H9 (cell line): Measurements from ENCODE around the gene ARHGAP8. TPM values are rescaled to one million over a fixed set of nuclear protein-coding genes. Genes with fewer than 3 reads are reported as not detected.

Experiments used
- DNase-seq: peaks from one replicate; pipeline ENCODE4 v3.0.0-alpha.2; 2017
- H2AFZ ChIP-seq: one replicate; pipeline ENCODE4 v1.6.1; 2013; ENCODE audit warnings: mild to moderate bottlenecking, low read length, control low read depth, moderate library complexity
- H2AK5ac ChIP-seq: 2 replicates; pipeline ENCODE4 v1.6.1; 2013; ENCODE audit warnings: low read length, control low read depth, mixed read lengths; ENCODE audit not compliant: insufficient read length
- H2BK120ac ChIP-seq: one replicate; pipeline ENCODE4 v1.6.1; 2013; ENCODE audit warnings: low read depth, mild to moderate bottlenecking, low read length, control low read depth, inconsistent platforms; ENCODE audit not compliant: poor library complexity, severe bottlenecking
- H2BK12ac ChIP-seq: 2 replicates; pipeline ENCODE4 v1.6.1; 2013; ENCODE audit warnings: low read length, control low read depth, mixed read lengths, low read depth; ENCODE audit not compliant: insufficient read length
- H2BK15ac ChIP-seq: 2 replicates; pipeline ENCODE4 v1.6.1; 2013; ENCODE audit warnings: low read depth, low read length, control low read depth
- H2BK20ac ChIP-seq: one replicate; pipeline ENCODE4 v1.6.1; 2013; ENCODE audit warnings: low read depth, mild to moderate bottlenecking, low read length, control low read depth, inconsistent platforms; ENCODE audit not compliant: poor library complexity, severe bottlenecking
- H2BK5ac ChIP-seq: 2 replicates; pipeline ENCODE4 v1.6.1; 2013; ENCODE audit warnings: low read length, control low read depth, mixed read lengths; ENCODE audit not compliant: insufficient read length
- H3K14ac ChIP-seq: 2 replicates; pipeline ENCODE4 v1.6.1; 2013; ENCODE audit warnings: low read length, control low read depth; ENCODE audit not compliant: insufficient read depth
- H3K18ac ChIP-seq: 2 replicates; pipeline ENCODE4 v1.6.1; 2013; ENCODE audit warnings: low read depth, mild to moderate bottlenecking, mixed read lengths, low read length, control low read depth; ENCODE audit not compliant: insufficient read length
- H3K23ac ChIP-seq: 2 replicates; pipeline ENCODE4 v1.6.1; 2013; ENCODE audit warnings: low read length, control low read depth, mixed read lengths, low read depth; ENCODE audit not compliant: insufficient read length
- H3K23me2 ChIP-seq: 2 replicates; pipeline ENCODE4 v1.6.1; 2013; ENCODE audit warnings: low read depth, mild to moderate bottlenecking, mixed read lengths, low read length, control low read depth; ENCODE audit not compliant: insufficient read length, poor library complexity, severe bottlenecking
- H3K27ac ChIP-seq: 2 replicates; pipeline ENCODE4 v1.5.1; 2013; ENCODE audit warnings: low read length, control low read depth, mixed read lengths, low read depth; ENCODE audit not compliant: insufficient read length
- H3K27me3 ChIP-seq: 2 replicates; pipeline ENCODE4 v1.6.1; 2013; ENCODE audit warnings: low read length, control low read depth, inconsistent platforms; ENCODE audit not compliant: insufficient read depth
- H3K4ac ChIP-seq: 2 replicates; pipeline ENCODE4 v1.6.1; 2013; ENCODE audit warnings: low read depth, mild to moderate bottlenecking, control low read depth, inconsistent platforms, low read length, moderate library complexity
- H3K4me1 ChIP-seq: 2 replicates; pipeline ENCODE4 v1.6.1; 2013; ENCODE audit warnings: low read length, control low read depth, inconsistent platforms; ENCODE audit not compliant: insufficient read depth
- H3K4me2 ChIP-seq: 2 replicates; pipeline ENCODE4 v1.6.1; 2013; ENCODE audit warnings: low read length, control low read depth, mixed read lengths; ENCODE audit not compliant: insufficient read length, insufficient read depth
- H3K56ac ChIP-seq: 2 replicates; pipeline ENCODE4 v1.6.1; 2013; ENCODE audit warnings: low read depth, mild to moderate bottlenecking, mixed read lengths, low read length, control low read depth; ENCODE audit not compliant: insufficient read length
- H3K79me1 ChIP-seq: 2 replicates; pipeline ENCODE4 v1.6.1; 2013; ENCODE audit warnings: low read depth, mild to moderate bottlenecking, moderate library complexity, low read length, control low read depth, inconsistent platforms; ENCODE audit not compliant: insufficient read depth, poor library complexity, severe bottlenecking
- H3K79me2 ChIP-seq: 2 replicates; pipeline ENCODE4 v1.6.1; 2013; ENCODE audit warnings: low read length, control low read depth, inconsistent platforms; ENCODE audit not compliant: insufficient read depth
- H3K9ac ChIP-seq: 2 replicates; pipeline ENCODE4 v1.6.1; 2013; ENCODE audit warnings: low read length, control low read depth, mixed read lengths; ENCODE audit not compliant: insufficient read length; ENCODE audit errors: extremely low read depth
- H3K9me3 ChIP-seq: one replicate; pipeline ENCODE4 v1.6.1; 2013; ENCODE audit warnings: low read depth, low read length, inconsistent platforms; ENCODE audit not compliant: control insufficient read depth
- H3T11ph ChIP-seq: one replicate; pipeline ENCODE4 v1.6.1; 2013; ENCODE audit warnings: mild to moderate bottlenecking, low read length, control low read depth, inconsistent platforms
- H4K20me1 ChIP-seq: one replicate; pipeline ENCODE4 v1.6.1; 2013; ENCODE audit not compliant: control insufficient read depth, insufficient read length, insufficient read depth
- H4K5ac ChIP-seq: 2 replicates; pipeline ENCODE4 v1.6.1; 2013; ENCODE audit warnings: low read depth, mild to moderate bottlenecking, mixed read lengths, low read length, control low read depth; ENCODE audit not compliant: insufficient read length
- H4K8ac ChIP-seq: replicated peaks from 2 replicates; pipeline ENCODE4 v1.6.1; 2013; ENCODE audit warnings: low read length, control low read depth, mixed read lengths, low read depth; ENCODE audit not compliant: insufficient read length
- H4K91ac ChIP-seq: 2 replicates; pipeline ENCODE4 v1.6.1; 2013; ENCODE audit warnings: low read depth, mild to moderate bottlenecking, moderate library complexity, mixed read lengths, low read length, control low read depth; ENCODE audit not compliant: insufficient read length
- H3K27ac Mint-ChIP-seq, 3 experiments: 2 replicates in 2 of 3; 3 replicates in 1 of 3; pipeline ENCODE4 v1.8.0; 2020 to 2021; ENCODE audit warnings: mixed read lengths in 3 of 3, mild to moderate bottlenecking in 1 of 3, moderate library complexity in 1 of 3
- H3K27me3 Mint-ChIP-seq: 2 replicates; pipeline ENCODE4 v1.8.0; 2021; ENCODE audit warnings: low read depth, mild to moderate bottlenecking, moderate library complexity, mixed read lengths
- H3K36me3 Mint-ChIP-seq, 3 experiments: 2 replicates in 2 of 3; 3 replicates in 1 of 3; pipeline ENCODE4 v1.8.0; 2020 to 2021; ENCODE audit warnings: low read depth in 3 of 3, mixed read lengths in 3 of 3; ENCODE audit not compliant: insufficient read depth in 1 of 3
- H3K4me1 Mint-ChIP-seq, 2 experiments: 2 replicates each; pipeline ENCODE4 v1.8.0; 2020; ENCODE audit warnings: mixed read lengths in 2 of 2
- H3K4me3 Mint-ChIP-seq, 2 experiments: 2 replicates in 1 of 2; 3 replicates in 1 of 2; pipeline ENCODE4 v1.8.0; 2020 to 2021; ENCODE audit warnings: mild to moderate bottlenecking in 2 of 2, mixed read lengths in 2 of 2, moderate library complexity in 1 of 2
- H3K9me3 Mint-ChIP-seq, 2 experiments: 2 replicates in 1 of 2; 3 replicates in 1 of 2; pipeline ENCODE4 v1.8.0; 2020; ENCODE audit warnings: mild to moderate bottlenecking in 2 of 2, mixed read lengths in 2 of 2, moderate library complexity in 1 of 2
- WGBS: extraction: QIAGEN DNeasy Blood & Tissue Kit; methylation state at CpG from one replicate; pipeline ENCODE4 v1.1.7; 2013; ENCODE audit warnings: missing lambda C conversion rate, low lambda C conversion rate, mixed read lengths; ENCODE audit not compliant: insufficient read length; ENCODE audit errors: extremely low coverage; 5-methylcytosine and 5-hydroxymethylcytosine counted together
- total RNA-seq: library from RNA; stranded (reverse); gene quantifications from 2 replicates; pipeline ENCODE4 v1.2.1, GENCODE V29; 2021
- TF ChIP-seq, protein P1 (sequence below): fragments of 200-600 bp; sonication (generic); conservative IDR thresholded peaks from 3 replicates; pipeline ENCODE4 v1.8.0; 2021; ENCODE audit warnings: antibody characterized with exemption, mild to moderate bottlenecking

ARHGAP8 gene
- total RNA-seq, 1 experiment from 2014 or later: 35.4 TPM

DNA sequence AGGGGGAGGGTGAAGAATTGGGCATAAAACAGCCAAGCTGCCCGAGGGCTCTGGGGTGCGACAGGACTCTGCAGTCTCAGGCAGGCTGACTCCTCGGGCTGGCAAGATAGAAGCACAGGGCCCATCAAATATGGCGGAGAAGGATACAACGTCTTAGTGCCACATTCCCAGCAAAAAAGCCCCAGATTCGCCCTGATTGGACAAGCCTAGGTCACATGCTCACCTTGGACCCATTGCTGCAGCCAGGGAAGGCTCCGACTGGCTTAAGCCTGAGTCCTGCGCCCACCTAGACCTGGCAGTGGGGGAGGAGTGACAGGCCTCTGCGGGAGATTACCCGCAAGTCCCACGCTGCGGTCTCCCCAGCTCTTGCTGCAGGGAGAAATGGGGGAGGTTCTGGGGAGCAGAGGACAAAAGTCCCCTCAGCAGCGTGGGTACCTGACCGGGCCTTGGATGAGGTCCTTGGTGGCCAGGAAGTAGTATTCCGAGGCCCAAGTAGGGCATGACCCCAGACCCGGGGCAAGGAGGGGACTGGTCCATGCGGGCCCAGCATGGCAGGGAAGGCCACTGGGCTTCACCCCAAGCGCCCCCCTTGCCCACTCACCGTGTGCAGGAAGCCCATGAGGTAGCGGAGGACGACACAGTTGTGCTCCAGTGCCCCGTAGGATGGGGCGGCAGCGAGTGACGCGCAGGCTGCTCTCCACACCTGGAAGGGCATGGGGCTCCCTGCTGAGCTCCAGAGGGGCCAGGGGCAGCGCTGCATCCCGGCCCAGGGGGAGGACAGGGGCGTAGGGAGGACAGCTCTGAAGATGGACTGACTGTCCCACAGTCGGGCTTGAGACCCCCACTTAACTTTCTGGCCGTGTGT, 113.0 kb downstream of the ARHGAP8 start:
- TF ChIP-seq, protein P1, sequence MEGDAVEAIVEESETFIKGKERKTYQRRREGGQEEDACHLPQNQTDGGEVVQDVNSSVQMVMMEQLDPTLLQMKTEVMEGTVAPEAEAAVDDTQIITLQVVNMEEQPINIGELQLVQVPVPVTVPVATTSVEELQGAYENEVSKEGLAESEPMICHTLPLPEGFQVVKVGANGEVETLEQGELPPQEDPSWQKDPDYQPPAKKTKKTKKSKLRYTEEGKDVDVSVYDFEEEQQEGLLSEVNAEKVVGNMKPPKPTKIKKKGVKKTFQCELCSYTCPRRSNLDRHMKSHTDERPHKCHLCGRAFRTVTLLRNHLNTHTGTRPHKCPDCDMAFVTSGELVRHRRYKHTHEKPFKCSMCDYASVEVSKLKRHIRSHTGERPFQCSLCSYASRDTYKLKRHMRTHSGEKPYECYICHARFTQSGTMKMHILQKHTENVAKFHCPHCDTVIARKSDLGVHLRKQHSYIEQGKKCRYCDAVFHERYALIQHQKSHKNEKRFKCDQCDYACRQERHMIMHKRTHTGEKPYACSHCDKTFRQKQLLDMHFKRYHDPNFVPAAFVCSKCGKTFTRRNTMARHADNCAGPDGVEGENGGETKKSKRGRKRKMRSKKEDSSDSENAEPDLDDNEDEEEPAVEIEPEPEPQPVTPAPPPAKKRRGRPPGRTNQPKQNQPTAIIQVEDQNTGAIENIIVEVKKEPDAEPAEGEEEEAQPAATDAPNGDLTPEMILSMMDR: no peak
- H4K20me1 ChIP-seq: no peaks in the 10 kb centered on the region
- peaks cover 5 to 37% of the 10 kb centered on the region in 2 experiments for H3K4me1 Mint-ChIP-seq
- no peaks in the 10 kb centered on the region; a peak in 1 of 5 replicates for H3K9me3 Mint-ChIP-seq
- no peaks in the 10 kb centered on the region for H3K4me1 ChIP-seq
- H3K27me3 ChIP-seq: no peaks in the 10 kb centered on the region
- H3K23ac ChIP-seq: no peak overlapping the region
- H2AFZ ChIP-seq: no peak overlapping the region
- H4K91ac ChIP-seq: no peak overlapping the region
- H4K8ac ChIP-seq: no peak overlapping the region
- H3T11ph ChIP-seq: no peak overlapping the region
- H3K9ac ChIP-seq: no peak overlapping the region
- H3K4me2 ChIP-seq: no peak overlapping the region
- no peak overlapping the region for H2BK20ac ChIP-seq
- H3K27ac ChIP-seq: no peak overlapping the region
- H3K56ac ChIP-seq: no peak overlapping the region
- H3K27ac Mint-ChIP-seq: no peak overlapping the region
- DNase-seq: no peak
- H3K9me3 ChIP-seq: no peaks in the 10 kb centered on the region
- no peak overlapping the region for H3K4me3 Mint-ChIP-seq
- WGBS: no CpG with 5 or more reads among the region's 31 CpGs
- no peaks in the 10 kb centered on the region for H3K79me2 ChIP-seq
- H3K18ac ChIP-seq: no peak overlapping the region
- H4K5ac ChIP-seq: no peak overlapping the region
- peaks cover 1% of the 10 kb centered on the region; the same call in 1 of the 2 replicates for H3K27me3 Mint-ChIP-seq
- no peak overlapping the region for H2AK5ac ChIP-seq
- no peaks in the 10 kb centered on the region for H3K23me2 ChIP-seq
- H3K14ac ChIP-seq: no peak overlapping the region
- no peak overlapping the region for H3K4ac ChIP-seq
- H2BK15ac ChIP-seq: no peak overlapping the region
- H2BK5ac ChIP-seq: no peak overlapping the region
- H2BK12ac ChIP-seq: no peak overlapping the region
- H3K79me1 ChIP-seq: no peaks in the 10 kb centered on the region
- H2BK120ac ChIP-seq: no peak overlapping the region
- peaks cover 2 to 27% (median 17%) of the 10 kb centered on the region in 3 experiments; a peak in 6 of 7 replicates for H3K36me3 Mint-ChIP-seq
